ENCODE measurements around the gene PCGF1.

- TF ChIP-seq CTCF (IDR thresholded peaks at IDR 0.05) = no peak
- no peak for TF ChIP-seq POLR2A (IDR thresholded peaks at IDR 0.05)
These were observed 38.5 kb upstream of the PCGF1 start for GRCh38 chr2:74546004-74546403.
